Stimulated activated CD4-positive, alpha-beta T cell treated with anti-CD3 and anti-CD28 coated beads, Interleukin-2, amount 100 ng/mL, for 4 hours (primary cell): ENCODE data around the gene CREB3.

Experiments used
- DNase-seq: peaks from one replicate; pipeline ENCODE4 v3.0.0-alpha.2; 2020; ENCODE audit warnings: low read depth

The CREB3 gene

GRCh38 chr9:35702696-35703095 is 29.8 kb upstream of the CREB3 start:
- DNase-seq, result no peak

GRCh38 chr9:35703906-35704672 is 28.4 kb upstream of the CREB3 start:
- no peak for DNase-seq

- no peak for DNase-seq
Observed at GRCh38 chr9:35705372-35705771, 27.1 kb upstream of the CREB3 start.

DNA sequence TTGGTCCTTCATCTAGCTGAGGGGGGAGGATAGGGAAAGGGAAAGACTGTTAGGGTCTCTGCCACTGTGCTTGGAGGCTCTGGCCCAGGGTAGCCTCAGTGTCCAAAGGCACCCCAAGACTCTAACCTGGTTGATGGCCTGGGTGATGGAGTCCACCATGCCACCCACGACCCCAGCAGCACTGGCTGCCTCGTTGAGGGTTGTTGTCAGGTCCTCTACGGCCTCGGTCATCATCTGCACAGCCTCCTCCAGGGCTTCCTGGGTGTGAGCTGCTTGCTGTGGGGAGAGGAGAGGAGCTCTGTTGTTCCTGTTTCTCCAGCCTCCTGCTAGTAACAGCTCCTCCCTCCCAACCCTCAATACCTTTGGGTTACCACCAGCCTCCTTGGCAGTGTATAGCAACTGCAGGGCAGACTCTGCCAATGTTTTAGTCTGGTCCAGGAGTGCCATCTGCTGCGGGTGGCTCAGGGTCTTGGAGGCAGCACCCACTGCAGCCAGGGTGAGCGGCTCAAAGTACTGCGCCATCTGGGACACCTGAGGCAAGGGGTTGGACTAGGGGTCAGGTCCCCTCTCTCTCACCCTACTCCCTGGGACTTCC is 26.5 kb upstream of the CREB3 start:
- DNase-seq, result no peak

- DNase-seq, result no peak
Observed at GRCh38 chr9:35706951-35707350, 25.5 kb upstream of the CREB3 start.

- DNase-seq, result no peak
Observed at GRCh38 chr9:35708146-35708545, 24.3 kb upstream of the CREB3 start.

DNA sequence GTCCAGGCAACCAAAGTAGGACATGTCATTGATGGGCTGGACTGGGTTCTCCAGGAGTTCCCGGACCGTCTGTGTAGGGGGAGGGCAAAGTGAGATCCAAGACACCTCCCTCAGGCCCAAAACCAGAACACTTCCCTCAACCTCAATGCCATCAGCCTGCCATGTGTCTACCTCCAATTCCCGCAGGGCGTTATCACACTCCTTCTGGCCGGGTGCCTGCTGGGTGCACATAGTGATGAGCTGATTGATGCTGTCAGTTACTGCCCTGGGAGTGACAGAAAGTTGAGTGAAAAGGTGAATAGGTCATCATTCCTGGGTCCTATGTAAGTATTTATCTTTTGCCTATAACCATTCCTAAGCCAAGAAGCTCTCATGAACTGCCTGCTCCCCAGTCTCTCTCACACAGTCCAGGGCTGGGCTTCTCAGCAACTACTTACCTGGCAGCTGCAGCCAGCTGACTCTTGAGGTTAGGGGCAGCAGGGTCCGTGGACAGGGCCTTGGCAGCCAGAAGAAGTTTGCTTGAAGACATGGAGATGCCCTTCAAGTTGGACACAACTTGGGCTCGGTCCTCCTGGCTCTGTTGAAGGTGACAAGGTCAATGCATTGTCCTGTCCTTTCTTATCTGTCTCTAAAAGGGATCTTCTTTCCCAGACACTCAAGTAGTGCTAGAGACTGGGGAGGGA is 21.5 kb upstream of the CREB3 start:
- DNase-seq, result no peak

DNA sequence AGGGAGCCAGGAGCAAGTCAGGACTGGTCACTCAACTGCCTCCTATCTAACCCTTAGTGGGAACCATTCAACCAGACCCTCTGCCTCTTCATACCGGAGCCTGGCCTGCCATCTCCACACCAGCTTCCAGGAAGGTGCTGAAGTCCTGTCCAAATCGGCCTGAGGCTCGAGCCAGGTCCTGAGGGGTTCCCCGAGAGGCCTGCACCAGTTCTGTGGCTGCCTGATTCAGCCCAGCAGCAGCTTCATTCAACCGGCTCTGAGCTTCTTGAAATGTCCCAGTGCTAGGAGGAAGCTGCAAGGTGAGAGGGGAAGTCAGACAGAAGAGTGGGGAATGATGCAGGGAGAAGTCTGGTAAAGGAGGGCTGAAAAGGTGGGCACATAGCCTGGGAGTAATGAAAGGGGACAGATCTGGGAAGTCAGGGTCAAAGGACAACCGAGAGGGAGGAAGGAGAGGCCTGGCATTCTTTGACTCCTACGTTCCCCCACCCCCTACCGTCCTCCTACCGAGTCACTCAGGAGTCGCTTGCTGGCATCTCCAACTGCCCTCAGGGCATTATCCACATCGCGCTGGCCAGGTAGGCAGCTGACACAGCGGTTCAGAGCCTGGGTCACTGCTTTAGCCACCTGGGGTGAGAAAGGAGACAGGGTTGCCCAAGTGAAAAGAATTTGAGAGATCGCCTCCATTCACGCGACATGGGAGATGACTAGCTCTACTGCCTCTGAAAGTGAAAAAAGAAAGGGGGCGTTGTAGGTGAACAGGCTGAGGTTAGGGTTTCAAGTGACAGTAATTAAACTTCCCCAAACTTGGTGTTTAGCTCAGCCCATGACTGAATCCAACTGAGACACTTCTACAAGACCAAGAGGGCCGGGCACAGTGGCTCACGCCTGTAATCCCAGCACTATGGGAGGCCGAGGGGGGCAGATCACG is 20.7 kb upstream of the CREB3 start:
- no peak for DNase-seq

DNA sequence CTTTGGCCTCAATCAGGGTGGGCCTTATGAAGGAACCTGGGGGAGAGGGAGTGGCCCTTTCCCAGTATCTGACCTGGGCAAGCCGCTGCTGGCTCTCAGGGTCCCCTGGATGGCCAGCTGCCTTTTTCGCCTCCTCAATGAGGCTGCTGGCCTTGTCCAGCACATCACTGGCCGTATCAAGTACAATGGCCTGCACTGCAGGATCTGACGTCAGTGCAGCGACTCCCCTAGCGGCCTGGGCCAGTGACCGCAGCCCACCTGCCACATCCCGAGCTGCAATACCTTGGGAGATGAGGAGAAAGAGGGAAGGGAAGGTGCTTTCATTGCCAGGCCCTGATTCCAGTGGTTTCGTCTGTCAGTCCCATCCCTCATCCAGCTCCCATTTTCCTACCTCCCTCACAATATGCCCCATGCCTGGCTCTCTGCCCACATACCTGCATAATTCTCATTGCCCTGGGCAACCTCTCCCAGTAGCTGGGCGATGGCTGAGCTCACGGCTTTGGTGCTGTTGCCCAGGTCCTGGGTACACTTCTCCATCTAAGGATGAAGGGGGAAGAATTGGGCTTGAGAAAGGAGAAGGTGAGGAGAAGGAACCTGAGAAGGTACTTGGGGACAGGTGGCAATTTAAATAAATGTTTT is 19.6 kb upstream of the CREB3 start:
- DNase-seq, result no peak

GRCh38 chr9:35713578-35713977 is 18.9 kb upstream of the CREB3 start:
- no peak for DNase-seq

- DNase-seq, result no peak
Observed at GRCh38 chr9:35714123-35714522, 18.3 kb upstream of the CREB3 start.

DNA sequence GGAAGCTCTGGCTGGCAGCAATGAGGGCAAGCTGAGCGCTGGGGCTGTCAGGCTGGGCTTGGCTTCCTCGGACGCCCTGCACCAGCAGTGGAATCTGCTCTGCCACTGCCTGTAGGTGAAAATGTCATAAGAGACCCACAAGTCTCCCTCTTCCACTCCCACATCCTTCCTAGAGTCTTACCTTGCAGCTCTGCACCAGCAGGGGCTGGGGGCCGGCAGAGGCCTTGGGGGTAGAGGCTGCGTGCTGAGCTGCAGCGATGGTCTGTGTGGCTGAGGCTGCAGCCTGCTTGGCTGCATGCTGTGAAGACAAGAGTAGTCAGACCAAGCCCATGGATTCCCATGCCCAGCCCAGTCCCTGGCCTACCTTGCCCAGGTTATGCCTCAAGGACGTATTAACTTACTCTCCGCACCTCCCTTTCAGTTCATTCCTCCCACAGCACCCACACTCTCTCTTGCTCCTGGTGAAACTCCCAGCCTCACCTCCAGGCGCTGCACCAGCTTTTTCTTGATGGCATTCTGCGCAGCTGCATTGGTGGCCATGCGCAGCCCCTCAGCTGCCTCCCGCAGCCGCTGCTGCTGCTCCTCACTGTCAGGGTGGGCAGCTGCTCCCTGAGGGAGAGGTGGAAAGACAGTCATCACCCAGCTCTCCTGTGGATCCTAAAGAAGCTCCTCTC is 17.8 kb upstream of the CREB3 start:
- no peak for DNase-seq

DNA sequence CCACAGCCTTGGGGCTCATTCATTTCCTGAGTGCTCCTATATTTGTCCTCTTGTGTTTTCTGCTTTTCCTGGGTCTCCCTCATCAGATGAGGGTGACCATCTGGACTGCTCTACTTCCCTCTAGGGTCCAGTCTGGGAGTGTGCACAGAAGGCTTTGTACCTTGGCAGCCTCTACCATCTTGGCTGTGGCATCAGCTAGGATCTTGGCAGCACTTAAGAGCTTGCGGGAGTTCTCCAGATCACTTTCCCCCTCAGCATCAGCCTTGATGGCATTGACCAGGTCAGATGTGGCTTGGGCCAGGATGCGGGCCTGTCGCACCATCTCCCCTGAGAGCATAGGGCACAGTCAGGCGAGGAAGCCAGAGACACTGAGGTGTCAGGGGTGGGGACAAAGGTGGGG is 16.2 kb upstream of the CREB3 start:
- DNase-seq, result no peak

DNA sequence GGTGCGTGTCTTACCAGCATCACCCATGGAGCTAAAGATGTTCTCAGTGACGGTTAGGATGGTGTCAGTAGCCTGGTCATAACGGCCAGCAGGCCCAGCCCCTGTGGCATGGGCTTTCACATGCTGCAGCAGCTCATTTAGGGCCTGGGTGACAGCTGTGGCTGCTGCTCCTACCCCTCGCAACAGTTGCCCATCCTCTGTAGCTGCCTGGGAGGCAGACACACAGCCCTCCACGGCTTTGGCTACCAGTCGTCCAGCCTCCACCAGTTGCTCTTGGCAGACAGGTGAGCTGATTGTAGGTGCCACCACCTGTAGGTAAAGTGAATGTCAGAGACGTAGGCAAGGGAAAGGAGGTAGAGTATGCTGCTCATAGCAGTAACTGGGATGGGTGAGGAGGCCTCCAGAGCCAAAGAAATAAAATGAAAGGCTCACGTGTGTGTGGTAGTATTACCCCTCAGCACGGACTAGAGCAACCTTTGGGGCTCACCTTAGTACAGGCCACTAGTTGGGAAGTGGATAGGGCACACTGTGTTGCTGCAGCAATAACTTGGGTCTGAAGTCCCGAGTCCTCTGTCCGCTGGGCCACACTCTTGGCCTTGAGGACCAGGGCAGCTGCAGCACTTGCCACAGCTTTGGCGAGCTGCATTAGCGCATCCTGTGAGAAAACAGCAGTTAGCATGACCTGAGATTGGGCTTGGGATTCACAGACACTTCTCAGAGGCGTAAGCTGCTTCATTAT is 15.2 kb upstream of the CREB3 start:
- DNase-seq, result no peak

GRCh38 chr9:35718721-35719511 is 13.6 kb upstream of the CREB3 start:
- DNase-seq, result no peak

- DNase-seq, result no peak
Observed at GRCh38 chr9:35719546-35719945, 12.9 kb upstream of the CREB3 start.

DNA sequence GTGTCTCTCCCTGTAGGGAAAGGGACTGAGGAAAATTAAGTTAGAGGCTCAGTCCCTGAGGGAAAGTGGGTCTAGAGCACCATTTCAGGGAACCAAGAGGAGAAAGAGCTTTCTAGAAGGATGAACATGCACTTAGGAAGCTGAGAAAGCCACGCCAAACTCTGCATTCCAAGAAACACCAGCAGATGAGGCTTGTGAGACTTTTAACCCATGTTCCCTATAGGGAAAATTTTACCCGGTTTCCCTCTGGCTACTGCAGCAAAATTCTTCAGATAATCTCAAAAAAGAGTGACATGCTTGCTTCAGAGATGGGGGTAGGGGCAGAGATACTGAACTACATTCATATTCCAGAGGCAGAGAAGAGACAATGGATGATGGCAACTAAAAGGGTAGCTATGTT is 9.0 kb upstream of the CREB3 start:
- DNase-seq, result no peak

GRCh38 chr9:35723908-35724307 is 8.6 kb upstream of the CREB3 start:
- no peak for DNase-seq

- DNase-seq, result no peak
Observed at GRCh38 chr9:35725362-35725761, 7.1 kb upstream of the CREB3 start.

- no peak for DNase-seq
Observed at GRCh38 chr9:35726931-35727330, 5.5 kb upstream of the CREB3 start.
